Ovary (tissue), 9 donors: ENCODE data around the gene PRM2. TPM values are rescaled to one million over a fixed set of nuclear protein-coding genes. Genes with fewer than 3 reads are reported as not detected.

ENCODE experiments used
- DNase-seq, 5 donors: peaks; one replicate each; pipeline ENCODE4 v3.0.0-alpha.2; 2019 to 2020
- H3K27ac ChIP-seq, 2 donors: fragments of 200-600 bp; one replicate each; pipeline versions ENCODE4 v1.5.1 to v1.8.0; 2019 to 2022
- H3K27me3 ChIP-seq: fragments of 200-600 bp; one replicate; pipeline ENCODE4 v1.8.0; 2022
- H3K36me3 ChIP-seq: fragments of 200-600 bp; sonication (generic); one replicate; pipeline ENCODE4 v1.5.1; 2019
- H3K4me1 ChIP-seq: one replicate; pipeline ENCODE4 v1.8.1; 2013; ENCODE audit warnings: mild to moderate bottlenecking, moderate library complexity; ENCODE audit not compliant: insufficient read depth
- H3K4me3 ChIP-seq: fragments of 200-600 bp; sonication (generic); one replicate; pipeline ENCODE4 v1.5.1; 2017
- H3K9me3 ChIP-seq, 2 donors: fragments of 200-600 bp in 1 of 2; sonication (generic) in 1 of 2; one replicate each; pipeline versions ENCODE4 v1.5.1 to v1.8.1; 2013 to 2019; ENCODE audit warnings: mild to moderate bottlenecking in 1 of 2, moderate library complexity in 1 of 2
- CTCF ChIP-seq, 3 donors: fragments of 450-650 bp in 2 of 3; fragments of 200-600 bp in 1 of 3; IDR thresholded peaks; one replicate each; pipeline versions ENCODE4 v1.5.1 to v1.8.0; 2016 to 2022; ENCODE audit warnings: antibody characterized with exemption in 3 of 3, mild to moderate bottlenecking in 1 of 3
- EP300 ChIP-seq: sonication (generic); formaldehyde crosslinking; IDR thresholded peaks from one replicate; pipeline ENCODE4 v1.6.1; 2017; ENCODE audit warnings: antibody characterized with exemption
- POLR2A ChIP-seq: fragments of 450-650 bp; IDR thresholded peaks from one replicate; pipeline ENCODE4 v1.6.1; 2017; ENCODE audit warnings: antibody characterized with exemption, mild to moderate bottlenecking, moderate library complexity
- WGBS, 3 donors: extraction: QIAGEN DNeasy Blood & Tissue Kit in 1 of 3; methylation state at CpG; one replicate each; pipeline versions ENCODE4 v1.1.5 to v1.1.7; 2013 to 2017; 5-methylcytosine and 5-hydroxymethylcytosine counted together
- intact Hi-C, 4 donors: fragments of 100-400 bp; cut with DNase I; formaldehyde crosslinking; loops; one replicate each; pipeline versions ENCODE4 v1.11.0 to v1.15.1; 2022 to 2023
- polyA plus RNA-seq, 2 donors: library from polyadenylated mRNA; stranded (reverse); fragments of 200-250 nt in 1 of 2; fragments of 350-450 nt in 1 of 2; fragmentation: Illumina TruSeq in 1 of 2; extraction: RNeasy Lipid Tissue Mini Kit (QIAGEN cat#74804) in 1 of 2; gene quantifications; one replicate each; pipeline ENCODE4 v1.2.3, GENCODE V29; 2013 to 2014
- total RNA-seq, 7 donors: library from RNA; depleted of rRNA in 2 of 7; stranded (reverse); fragments of >200 nt in 2 of 7; fragmentation: NEBNext Ultra II Directional in 3 of 7; extraction: Animal tissue kit (Norgen Biotek cat#: 25700) in 3 of 7; gene quantifications; one replicate each; pipeline versions ENCODE4 v1.1.0 to v1.2.4, GENCODE V29; 2016 to 2023
- donor health status: DM: no; HTN: no; CAD: no; lungs with moderate emphysema.
- donor health status: DM: no; HTN: no; CAD: no.
- donor health status: Bipolar disorder and iron deficiency.
- donor health status: DM: yes; HTN: yes; CAD: no.
- donor health status: DM: no; HTN: no; CAD: no.
- donor health status: DM: yes; HTN: yes; CAD: no.

The PRM2 gene
- total and polyA plus RNA-seq, 9 donors: not detected

- H3K4me3 ChIP-seq: peak overlapping the region; percentile 23
- H3K4me1 ChIP-seq: peaks cover 4% of the 10 kb centered on the region
- H3K9me3 ChIP-seq: no peaks in the 10 kb centered on the region
- 24 to 35% (median 33%) methylated on average over 10 of the region's 10 CpGs for WGBS, 3 donors
- peak overlapping the region in 1 of 2 donors; percentile 9 for H3K27ac ChIP-seq
- H3K36me3 ChIP-seq: no peaks in the 10 kb centered on the region
- DNase-seq: no peak
- no peak for TF ChIP-seq EP300
- no peak for TF ChIP-seq CTCF (IDR thresholded peaks at IDR 0.05)
- TF ChIP-seq POLR2A: no peak
- no peaks in the 10 kb centered on the region for H3K27me3 ChIP-seq
- intact Hi-C loops: no loop called here
These were observed 20.6 kb upstream of the PRM2 start for GRCh38 chr16:11296706-11297491.

GRCh38 chr16:11296351-11296705 is 20.0 kb upstream of the PRM2 start:
- TF ChIP-seq POLR2A: no peak
- no peak for TF ChIP-seq CTCF (IDR thresholded peaks at IDR 0.05)
- no peak for TF ChIP-seq EP300
- WGBS, 3 donors: 38 to 60% (median 58%) methylated on average over 3 of the region's 3 CpGs
- Histone ChIP-seq H3K9me3 (no peaks in the 10 kb centered on the region), H3K4me1 (peaks cover 4% of the 10 kb centered on the region), H3K27me3 (no peaks in the 10 kb centered on the region), H3K36me3 (no peaks in the 10 kb centered on the region), H3K4me3 (no peak overlapping the region), H3K27ac (no peak overlapping the region)
- no peak for DNase-seq
- intact Hi-C loops: no loop called here

- intact Hi-C loops: no loop called here
- Histone ChIP-seq H3K4me3 (no peak overlapping the region), H3K4me1 (peaks cover 4% of the 10 kb centered on the region), H3K27ac (no peak overlapping the region), H3K36me3 (no peaks in the 10 kb centered on the region), H3K27me3 (no peaks in the 10 kb centered on the region), H3K9me3 (no peaks in the 10 kb centered on the region)
- no peak for DNase-seq
- WGBS, 3 donors: 94 to 95% (median 95%) methylated on average over 4 of the region's 4 CpGs
- TF ChIP-seq POLR2A (no peak), EP300 (no peak), CTCF (IDR thresholded peaks at IDR 0.05) (no peak)
These were observed 19.4 kb upstream of the PRM2 start for GRCh38 chr16:11295672-11296071.

GRCh38 chr16:11292076-11292748 is 15.9 kb upstream of the PRM2 start:
- WGBS, 3 donors: 88 to 93% (median 90%) methylated on average over 7 of the region's 7 CpGs
- Histone ChIP-seq H3K27ac (no peak overlapping the region), H3K4me1 (peaks cover 1% of the 10 kb centered on the region), H3K36me3 (no peaks in the 10 kb centered on the region), H3K27me3 (no peaks in the 10 kb centered on the region), H3K9me3 (no peaks in the 10 kb centered on the region), H3K4me3 (no peak overlapping the region)
- DNase-seq: no peak
- intact Hi-C loops: no loop called here
- TF ChIP-seq EP300 (no peak), POLR2A (no peak), CTCF (IDR thresholded peaks at IDR 0.05) (no peak)
